HepG2 (cell line): Measurements from ENCODE around the gene ITPRIP. TPM values are rescaled to one million over a fixed set of nuclear protein-coding genes. Genes with fewer than 3 reads are reported as not detected.

ENCODE experiments used
- EED ChIP-seq: sonication (generic); formaldehyde crosslinking; IDR thresholded peaks from 2 replicates; pipeline ENCODE4 v1.5.0; 2020; ENCODE audit warnings: mild to moderate bottlenecking, missing genetic modification reagents
- ELF3 ChIP-seq: IDR thresholded peaks from 2 replicates; pipeline ENCODE4 v1.6.1; 2016; ENCODE audit warnings: missing genetic modification reagents, missing compliant biosample characterization
- MTA3 ChIP-seq: sonication (generic); formaldehyde crosslinking; IDR thresholded peaks from 2 replicates; pipeline ENCODE4 v1.4.0; 2020; ENCODE audit warnings: missing genetic modification reagents
- PBX2 ChIP-seq: IDR thresholded peaks from 2 replicates; pipeline ENCODE4 v1.6.1; 2016; ENCODE audit warnings: control low read depth
- PCBP2 ChIP-seq: fragments of 200-400 bp; formaldehyde crosslinking; optimal IDR thresholded peaks from 2 replicates; pipeline ENCODE3; 2018; ENCODE audit warnings: low read length, low read depth; ENCODE audit not compliant: poor library complexity, severe bottlenecking
- PRMT3 ChIP-seq: sonication (generic); formaldehyde crosslinking; IDR thresholded peaks from 2 replicates; pipeline ENCODE4 v1.8.1; 2022; ENCODE audit warnings: low read depth, mild to moderate bottlenecking, moderate library complexity, missing genetic modification reagents, borderline replicate concordance
- SALL1 ChIP-seq: sonication (generic); formaldehyde crosslinking; IDR thresholded peaks from 2 replicates; pipeline ENCODE4 v1.8.0; 2022; ENCODE audit warnings: mild to moderate bottlenecking, missing genetic modification reagents
- SP1 ChIP-seq, 2 experiments: fragments of 450-650 bp in 1 of 2; sonication (generic) in 1 of 2; formaldehyde crosslinking in 1 of 2; IDR thresholded peaks; 2 replicates each; pipeline versions ENCODE4 v1.4.0 to v1.6.1; 2016 to 2020; ENCODE audit warnings: missing genetic modification reagents in 1 of 2
- SP2 ChIP-seq: sonication (generic); formaldehyde crosslinking; IDR thresholded peaks from 2 replicates; pipeline ENCODE4 v1.5.1; 2020; ENCODE audit warnings: mild to moderate bottlenecking, missing genetic modification reagents
- SRSF9 ChIP-seq: fragments of 200-400 bp; formaldehyde crosslinking; IDR thresholded peaks from 2 replicates; pipeline ENCODE4 v1.6.1; 2018; ENCODE audit warnings: borderline replicate concordance, mild to moderate bottlenecking, low read depth, low read length; ENCODE audit not compliant: insufficient read depth, poor library complexity, severe bottlenecking
- TAF1 ChIP-seq: sonication (generic); formaldehyde crosslinking; IDR thresholded peaks from 2 replicates; pipeline ENCODE4 v1.4.0; 2020; ENCODE audit warnings: missing genetic modification reagents
- ZBTB38 ChIP-seq: sonication (generic); formaldehyde crosslinking; IDR thresholded peaks from 2 replicates; pipeline ENCODE4 v1.5.1; 2020; ENCODE audit warnings: mild to moderate bottlenecking, missing genetic modification reagents
- ZMYM3 ChIP-seq: sonication (generic); formaldehyde crosslinking; IDR thresholded peaks from 2 replicates; pipeline ENCODE4 v1.5.1; 2020; ENCODE audit warnings: mild to moderate bottlenecking, missing genetic modification reagents
- ZNF567 ChIP-seq: sonication (generic); formaldehyde crosslinking; IDR thresholded peaks from 2 replicates; pipeline ENCODE4 v1.8.1; 2023; ENCODE audit warnings: mild to moderate bottlenecking, missing genetic modification reagents, borderline replicate concordance
- ZSCAN22 ChIP-seq: sonication (generic); formaldehyde crosslinking; IDR thresholded peaks from 2 replicates; pipeline ENCODE4 v1.4.0; 2020; ENCODE audit warnings: mild to moderate bottlenecking, missing genetic modification reagents
- polyA plus RNA-seq, 8 experiments: library from polyadenylated mRNA; depleted of rRNA in 3 of 8; stranded (reverse) in 7 of 8; unstranded in 1 of 8; fragments of >200 nt; fragmentation: Illumina TruSeq in 4 of 8; extraction: Trizol in 4 of 8; gene quantifications; 2 replicates each; pipeline versions ENCODE4 v1.2.1 to v1.2.3, GENCODE V29; 2011 to 2016; ENCODE audit warnings: low read depth in 4 of 8, missing spikeins in 1 of 8, mixed read lengths in 1 of 8; ENCODE audit not compliant: insufficient read depth in 1 of 8
- total RNA-seq, 5 experiments: library from RNA; depleted of rRNA; stranded (reverse); fragments of >200 nt; fragmentation: Illumina TruSeq; extraction: Trizol; gene quantifications; 2 replicates each; pipeline ENCODE4 v1.2.3, GENCODE V29; 2016; ENCODE audit warnings: low read depth in 1 of 5
- TF ChIP-seq, protein P1 (sequence below): sonication (generic); formaldehyde crosslinking; IDR thresholded peaks from 2 replicates; pipeline ENCODE4 v1.5.0; 2020; ENCODE audit warnings: missing genetic modification reagents
- TF ChIP-seq, protein P2 (sequence below): sonication (generic); formaldehyde crosslinking; IDR thresholded peaks from 2 replicates; pipeline ENCODE4 v1.4.0; 2020; ENCODE audit warnings: mild to moderate bottlenecking, missing genetic modification reagents
- TF ChIP-seq, protein P3 (sequence below): sonication (generic); formaldehyde crosslinking; IDR thresholded peaks from 2 replicates; pipeline ENCODE4 v1.4.0; 2020; ENCODE audit warnings: low read depth, missing genetic modification reagents

ITPRIP gene
- total and polyA plus RNA-seq, 2 of the 13 experiments (the other 11 are each of a cell fraction or from before 2014, with no cell fraction given), result 1.00 to 2.8 TPM

DNA sequence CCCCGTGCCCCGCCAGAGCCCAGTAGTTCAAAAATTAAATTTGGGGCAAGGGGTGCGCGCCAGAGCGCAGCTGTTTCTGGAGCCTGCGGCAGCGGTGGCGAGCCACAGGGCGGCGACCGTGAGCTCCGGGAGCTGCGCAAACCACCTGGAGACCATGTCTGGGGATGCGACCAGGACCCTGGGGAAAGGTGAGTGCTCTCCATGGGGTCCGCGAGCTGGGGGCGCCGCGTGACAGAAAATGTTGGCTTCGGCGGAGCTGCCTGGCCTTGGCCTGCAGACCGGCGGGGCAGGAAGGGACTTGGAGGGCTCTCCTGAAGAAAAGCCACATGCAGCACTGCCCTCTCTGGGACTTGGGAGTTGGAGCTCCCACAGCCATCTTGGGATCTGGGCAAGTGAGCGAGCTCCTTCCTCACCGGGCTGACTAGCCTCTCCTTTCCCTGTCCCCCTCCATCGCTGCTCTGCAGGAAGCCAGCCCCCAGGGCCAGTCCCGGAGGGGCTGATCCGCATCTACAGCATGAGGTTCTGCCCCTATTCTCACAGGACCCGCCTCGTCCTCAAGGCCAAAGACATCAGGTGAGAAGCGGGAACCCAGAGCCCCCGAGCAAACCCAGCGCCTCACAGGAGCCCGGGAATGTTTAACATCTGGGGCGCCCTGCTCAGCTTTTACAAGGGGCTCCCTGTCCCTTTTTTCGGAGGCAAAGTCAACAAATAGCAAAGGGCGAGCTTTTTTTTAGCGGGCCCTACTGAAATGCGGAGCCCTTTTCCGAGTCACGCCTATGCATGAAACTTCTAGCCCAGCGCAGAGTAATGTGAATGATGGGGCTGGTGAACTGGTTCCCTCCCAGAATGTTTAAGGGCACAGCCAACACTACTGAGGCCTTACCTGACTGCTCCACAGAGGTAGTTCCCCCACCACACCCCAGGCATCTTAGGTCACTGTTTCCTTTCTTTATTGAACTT lies 63.2 kb downstream of the ITPRIP start (continued):
- TF ChIP-seq, protein P1, sequence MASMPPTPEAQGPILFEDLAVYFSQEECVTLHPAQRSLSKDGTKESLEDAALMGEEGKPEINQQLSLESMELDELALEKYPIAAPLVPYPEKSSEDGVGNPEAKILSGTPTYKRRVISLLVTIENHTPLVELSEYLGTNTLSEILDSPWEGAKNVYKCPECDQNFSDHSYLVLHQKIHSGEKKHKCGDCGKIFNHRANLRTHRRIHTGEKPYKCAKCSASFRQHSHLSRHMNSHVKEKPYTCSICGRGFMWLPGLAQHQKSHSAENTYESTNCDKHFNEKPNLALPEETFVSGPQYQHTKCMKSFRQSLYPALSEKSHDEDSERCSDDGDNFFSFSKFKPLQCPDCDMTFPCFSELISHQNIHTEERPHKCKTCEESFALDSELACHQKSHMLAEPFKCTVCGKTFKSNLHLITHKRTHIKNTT (CRISPR knock-in tag), result no peak
- TF ChIP-seq SALL1 (CRISPR knock-in tag), result peak; percentile 71
- TF ChIP-seq ZNF567 (CRISPR knock-in tag), result 0 out of 2 replicates have a peak, but pooled peaks have one; percentile 50
- TF ChIP-seq ZMYM3 (CRISPR knock-in tag), result no peak
- TF ChIP-seq SP1 (IDR thresholded peaks at IDR 0.05), result no peak
- no peak for TF ChIP-seq SP1 (CRISPR knock-in tag; IDR thresholded peaks at IDR 0.05)
- TF ChIP-seq PRMT3 (CRISPR knock-in tag), result no peak
- TF ChIP-seq PCBP2, result no peak
- no peak for TF ChIP-seq PBX2 (CRISPR knock-in tag)
- TF ChIP-seq, protein P2, sequence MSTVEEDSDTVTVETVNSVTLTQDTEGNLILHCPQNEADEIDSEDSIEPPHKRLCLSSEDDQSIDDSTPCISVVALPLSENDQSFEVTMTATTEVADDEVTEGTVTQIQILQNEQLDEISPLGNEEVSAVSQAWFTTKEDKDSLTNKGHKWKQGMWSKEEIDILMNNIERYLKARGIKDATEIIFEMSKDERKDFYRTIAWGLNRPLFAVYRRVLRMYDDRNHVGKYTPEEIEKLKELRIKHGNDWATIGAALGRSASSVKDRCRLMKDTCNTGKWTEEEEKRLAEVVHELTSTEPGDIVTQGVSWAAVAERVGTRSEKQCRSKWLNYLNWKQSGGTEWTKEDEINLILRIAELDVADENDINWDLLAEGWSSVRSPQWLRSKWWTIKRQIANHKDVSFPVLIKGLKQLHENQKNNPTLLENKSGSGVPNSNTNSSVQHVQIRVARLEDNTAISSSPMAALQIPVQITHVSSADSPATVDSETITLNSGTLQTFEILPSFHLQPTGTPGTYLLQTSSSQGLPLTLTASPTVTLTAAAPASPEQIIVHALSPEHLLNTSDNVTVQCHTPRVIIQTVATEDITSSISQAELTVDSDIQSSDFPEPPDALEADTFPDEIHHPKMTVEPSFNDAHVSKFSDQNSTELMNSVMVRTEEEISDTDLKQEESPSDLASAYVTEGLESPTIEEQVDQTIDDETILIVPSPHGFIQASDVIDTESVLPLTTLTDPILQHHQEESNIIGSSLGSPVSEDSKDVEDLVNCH (CRISPR knock-in tag), result no peak
- peak; percentile 28; the same call in 1 of the 2 replicates for TF ChIP-seq SP2 (CRISPR knock-in tag)
- TF ChIP-seq, protein P3, sequence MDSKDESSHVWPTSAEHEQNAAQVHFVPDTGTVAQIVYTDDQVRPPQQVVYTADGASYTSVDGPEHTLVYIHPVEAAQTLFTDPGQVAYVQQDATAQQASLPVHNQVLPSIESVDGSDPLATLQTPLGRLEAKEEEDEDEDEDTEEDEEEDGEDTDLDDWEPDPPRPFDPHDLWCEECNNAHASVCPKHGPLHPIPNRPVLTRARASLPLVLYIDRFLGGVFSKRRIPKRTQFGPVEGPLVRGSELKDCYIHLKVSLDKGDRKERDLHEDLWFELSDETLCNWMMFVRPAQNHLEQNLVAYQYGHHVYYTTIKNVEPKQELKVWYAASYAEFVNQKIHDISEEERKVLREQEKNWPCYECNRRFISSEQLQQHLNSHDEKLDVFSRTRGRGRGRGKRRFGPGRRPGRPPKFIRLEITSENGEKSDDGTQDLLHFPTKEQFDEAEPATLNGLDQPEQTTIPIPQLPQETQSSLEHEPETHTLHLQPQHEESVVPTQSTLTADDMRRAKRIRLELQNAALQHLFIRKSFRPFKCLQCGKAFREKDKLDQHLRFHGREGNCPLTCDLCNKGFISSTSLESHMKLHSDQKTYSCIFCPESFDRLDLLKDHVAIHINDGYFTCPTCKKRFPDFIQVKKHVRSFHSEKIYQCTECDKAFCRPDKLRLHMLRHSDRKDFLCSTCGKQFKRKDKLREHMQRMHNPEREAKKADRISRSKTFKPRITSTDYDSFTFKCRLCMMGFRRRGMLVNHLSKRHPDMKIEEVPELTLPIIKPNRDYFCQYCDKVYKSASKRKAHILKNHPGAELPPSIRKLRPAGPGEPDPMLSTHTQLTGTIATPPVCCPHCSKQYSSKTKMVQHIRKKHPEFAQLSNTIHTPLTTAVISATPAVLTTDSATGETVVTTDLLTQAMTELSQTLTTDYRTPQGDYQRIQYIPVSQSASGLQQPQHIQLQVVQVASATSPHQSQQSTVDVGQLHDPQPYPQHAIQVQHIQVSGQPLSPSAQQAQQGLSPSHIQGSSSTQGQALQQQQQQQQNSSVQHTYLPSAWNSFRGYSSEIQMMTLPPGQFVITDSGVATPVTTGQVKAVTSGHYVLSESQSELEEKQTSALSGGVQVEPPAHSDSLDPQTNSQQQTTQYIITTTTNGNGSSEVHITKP (CRISPR knock-in tag), result peak; percentile 96
- TF ChIP-seq ELF3 (CRISPR knock-in tag), result peak; percentile 12; the same call in 1 of the 2 replicates
- peak; percentile 32; the same call in 1 of the 2 replicates for TF ChIP-seq ZBTB38 (CRISPR knock-in tag)
- TF ChIP-seq ZSCAN22 (CRISPR knock-in tag), result no peak
- TF ChIP-seq MTA3 (CRISPR knock-in tag), result no peak
- TF ChIP-seq SRSF9, result no peak
- TF ChIP-seq TAF1 (CRISPR knock-in tag), result no peak; the same call in 1 of the 2 replicates
- peak; percentile 47; the same call in 1 of the 2 replicates for TF ChIP-seq EED (CRISPR knock-in tag)
